Glomerular endothelial cell (primary cell): ENCODE data around the gene MYRF. TPM values are rescaled to one million over a fixed set of nuclear protein-coding genes. Genes with fewer than 3 reads are reported as not detected.

Experiments used
- DNase-seq: peaks from one replicate; pipeline ENCODE4 v3.0.0-alpha.2; 2011; ENCODE audit warnings: low read depth, low spot score; ENCODE audit errors: extremely low read depth
- total RNA-seq: library from RNA; depleted of rRNA; stranded (reverse); fragments of >200 nt; gene quantifications from 2 replicates; pipeline ENCODE4 v1.2.3, GENCODE V29; 2015

The MYRF gene
- total RNA-seq, 1 donor from 2014 or later: 10.7 TPM

DNA sequence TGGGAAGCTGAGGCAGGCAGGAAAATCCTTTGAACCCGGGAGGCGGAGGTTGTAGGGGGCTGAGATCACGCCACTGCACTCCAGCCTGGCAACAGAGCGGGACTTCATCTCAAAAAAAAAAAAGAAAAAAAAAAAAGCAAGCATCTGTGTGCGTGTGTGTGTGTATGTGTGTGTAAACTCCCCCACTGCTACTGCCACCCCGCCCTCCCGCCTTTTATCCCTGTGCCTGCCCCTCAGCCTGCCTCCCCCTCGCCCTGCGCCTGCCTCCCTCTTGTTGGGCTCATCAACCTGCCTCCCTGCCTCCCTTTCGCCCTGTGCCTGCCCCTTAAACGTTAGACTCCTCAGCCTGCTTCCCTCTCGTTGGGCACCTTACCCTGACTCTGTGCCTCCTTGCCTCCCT lies 22.0 kb downstream of the MYRF start:
- no peak for DNase-seq

- no peak for DNase-seq
Observed at GRCh38 chr11:61775106-61775505, 22.7 kb downstream of the MYRF start.

- no peak for DNase-seq
Observed at GRCh38 chr11:61775606-61776554, 23.4 kb downstream of the MYRF start.

GRCh38 chr11:61776561-61777075 lies 24.2 kb downstream of the MYRF start:
- no peak for DNase-seq

- no peak for DNase-seq
Observed at GRCh38 chr11:61777234-61778090, 25.0 kb downstream of the MYRF start.

- no peak for DNase-seq
Observed at GRCh38 chr11:61778357-61778886, 26.0 kb downstream of the MYRF start.

DNA sequence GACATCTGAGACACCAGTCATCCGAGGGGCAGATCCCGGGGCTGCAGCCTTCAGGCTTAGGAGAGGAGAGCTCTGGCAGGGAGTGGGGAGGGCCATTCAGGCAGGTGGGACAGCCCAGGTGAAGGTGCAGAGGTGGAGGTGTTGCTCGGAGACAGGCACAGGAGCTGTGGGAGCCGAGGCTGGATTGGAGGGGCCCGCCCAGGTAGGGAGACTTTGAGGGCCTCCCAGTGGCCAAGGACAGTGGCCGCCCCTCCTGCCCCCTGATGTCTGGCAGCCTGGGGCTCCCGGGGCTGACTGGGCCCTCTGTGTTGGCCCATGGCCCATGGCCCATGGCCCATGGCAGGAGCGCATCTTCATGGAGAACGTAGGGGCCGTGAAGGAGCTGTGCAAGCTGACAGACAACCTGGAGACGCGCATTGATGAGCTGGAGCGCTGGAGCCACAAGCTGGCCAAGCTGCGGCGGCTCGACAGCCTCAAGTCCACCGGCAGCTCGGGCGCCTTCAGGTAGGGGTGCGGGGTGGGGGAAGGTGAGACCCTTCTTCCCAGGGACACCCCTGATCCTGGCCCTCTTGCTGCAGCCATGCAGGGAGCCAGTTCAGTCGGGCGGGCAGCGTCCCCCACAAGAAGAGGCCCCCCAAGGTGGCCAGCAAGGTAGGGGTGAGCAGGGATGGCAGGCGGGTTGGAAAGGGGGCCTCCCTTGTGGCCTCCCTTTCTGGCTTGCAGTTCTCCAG lies 26.6 kb downstream of the MYRF start:
- DNase-seq: no peak

GRCh38 chr11:61779666-61780525 lies 27.5 kb downstream of the MYRF start:
- DNase-seq: no peak

DNA sequence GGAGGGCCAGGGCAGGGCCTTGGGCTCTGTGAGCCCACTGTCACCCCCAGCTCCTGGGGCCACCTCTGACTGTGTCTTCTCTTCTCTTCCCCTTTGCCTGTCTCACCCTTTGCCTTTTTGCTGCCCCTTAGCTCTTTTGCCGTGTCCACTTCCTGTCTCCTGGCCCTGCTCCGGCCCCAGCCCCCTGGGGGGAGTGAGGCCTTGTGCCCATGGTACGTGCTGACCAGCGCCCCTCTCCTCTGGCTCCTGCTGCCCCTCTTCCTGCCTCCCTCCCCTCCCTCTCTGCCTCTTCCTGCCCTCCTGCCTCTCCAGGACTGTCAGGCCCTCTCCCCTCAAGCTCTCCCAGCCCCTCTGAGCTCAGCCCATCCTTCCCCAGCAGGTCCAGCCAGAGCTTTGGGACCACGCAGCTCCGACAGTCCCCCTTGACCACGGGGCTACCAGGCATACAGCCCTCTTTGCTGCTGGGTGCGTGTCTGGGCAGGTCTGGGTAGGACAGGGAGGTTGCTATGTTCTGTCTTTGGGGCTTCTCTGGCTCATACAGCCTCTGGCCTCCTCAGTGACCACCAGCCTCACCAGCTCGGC lies 28.2 kb downstream of the MYRF start:
- no peak for DNase-seq

DNA sequence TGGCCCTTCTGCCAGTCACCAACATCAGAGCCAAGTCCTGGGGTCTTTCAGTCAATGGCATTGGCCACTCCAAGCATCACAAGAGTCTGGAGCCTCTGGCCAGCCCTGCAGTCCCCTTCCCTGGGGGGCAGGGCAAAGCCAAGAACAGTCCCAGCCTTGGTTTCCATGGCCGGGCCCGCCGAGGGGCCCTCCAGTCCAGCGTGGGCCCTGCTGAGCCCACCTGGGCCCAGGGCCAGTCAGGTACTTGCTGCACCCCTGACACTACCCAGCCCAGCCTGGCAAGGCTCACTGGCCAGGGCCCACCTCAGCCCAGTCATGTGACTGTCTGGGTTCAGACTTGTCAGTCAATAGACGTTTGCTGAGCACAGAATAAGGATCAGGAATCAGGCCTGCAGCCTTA lies 29.1 kb downstream of the MYRF start:
- no peak for DNase-seq

DNA sequence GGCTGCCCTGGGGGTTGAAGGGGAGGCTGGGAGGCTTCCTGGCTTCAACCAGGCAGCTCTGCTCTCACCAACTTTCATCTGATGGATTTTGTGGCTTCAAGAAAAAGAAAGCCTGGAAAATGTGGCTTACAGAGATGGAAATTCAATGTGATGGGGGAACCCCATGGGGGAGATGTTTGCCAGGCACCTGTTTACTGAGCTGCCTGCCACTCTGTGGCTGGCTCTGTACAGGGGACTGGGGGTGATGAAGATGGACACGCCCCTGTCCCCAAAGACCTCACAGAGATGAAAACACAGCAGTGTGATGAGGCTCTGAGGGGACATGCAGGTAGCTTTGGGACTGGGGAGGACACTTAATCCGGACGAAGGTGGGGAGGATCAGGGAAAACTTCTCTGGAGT lies 29.9 kb downstream of the MYRF start:
- DNase-seq: no peak

GRCh38 chr11:61782841-61783240 lies 30.4 kb downstream of the MYRF start:
- no peak for DNase-seq

DNA sequence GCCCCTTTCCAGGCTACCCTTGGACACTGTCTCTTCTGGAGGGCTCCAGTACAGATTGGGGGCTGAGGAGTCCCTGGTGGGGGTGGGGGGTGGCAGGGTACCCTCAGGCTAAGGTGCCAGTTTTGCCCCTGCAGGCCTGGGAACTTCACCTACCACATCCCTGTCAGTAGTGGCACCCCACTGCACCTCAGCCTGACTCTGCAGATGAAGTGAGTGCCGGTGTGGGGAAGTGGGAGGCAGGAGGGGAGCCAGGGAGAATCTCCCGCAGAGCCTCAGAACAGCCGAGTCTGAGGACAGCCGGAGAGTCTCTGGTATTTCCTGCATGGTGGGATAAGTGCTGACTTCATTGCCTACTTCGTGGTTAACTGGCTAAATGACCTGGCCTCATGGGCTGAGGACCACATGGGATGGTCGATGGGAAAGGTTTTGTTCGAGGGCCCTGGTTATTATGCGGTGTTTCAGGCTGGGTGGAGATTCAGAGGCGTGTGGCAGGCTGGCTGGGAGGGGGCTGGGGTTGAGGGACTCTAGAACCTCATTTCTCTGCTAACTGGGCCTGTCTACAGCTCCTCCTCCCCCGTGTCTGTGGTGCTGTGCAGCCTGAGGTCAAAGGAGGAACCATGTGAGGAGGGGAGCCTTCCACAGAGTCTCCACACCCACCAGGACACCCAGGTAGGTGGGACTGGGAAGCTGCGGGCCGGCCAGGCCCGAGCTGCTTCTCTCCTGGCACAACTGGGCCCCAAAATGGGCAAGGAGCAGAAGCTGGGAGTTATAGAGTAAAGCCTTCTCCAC lies 31.5 kb downstream of the MYRF start:
- no peak for DNase-seq

DNA sequence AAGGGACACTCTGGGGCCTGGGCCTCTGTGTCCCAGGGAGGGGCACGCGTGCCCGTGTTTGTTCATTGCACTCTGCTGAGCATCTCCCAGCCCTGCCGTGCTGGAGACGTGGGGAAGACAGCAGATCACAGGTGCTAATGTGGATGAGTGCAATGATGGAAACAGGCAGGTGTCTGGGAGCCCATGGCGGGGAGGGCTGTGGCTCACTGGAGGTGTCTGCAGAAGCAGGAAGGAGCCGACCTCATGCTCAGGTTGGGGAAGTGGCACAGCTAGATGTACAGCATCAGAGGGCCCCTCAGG lies 32.0 kb downstream of the MYRF start:
- no peak for DNase-seq

DNA sequence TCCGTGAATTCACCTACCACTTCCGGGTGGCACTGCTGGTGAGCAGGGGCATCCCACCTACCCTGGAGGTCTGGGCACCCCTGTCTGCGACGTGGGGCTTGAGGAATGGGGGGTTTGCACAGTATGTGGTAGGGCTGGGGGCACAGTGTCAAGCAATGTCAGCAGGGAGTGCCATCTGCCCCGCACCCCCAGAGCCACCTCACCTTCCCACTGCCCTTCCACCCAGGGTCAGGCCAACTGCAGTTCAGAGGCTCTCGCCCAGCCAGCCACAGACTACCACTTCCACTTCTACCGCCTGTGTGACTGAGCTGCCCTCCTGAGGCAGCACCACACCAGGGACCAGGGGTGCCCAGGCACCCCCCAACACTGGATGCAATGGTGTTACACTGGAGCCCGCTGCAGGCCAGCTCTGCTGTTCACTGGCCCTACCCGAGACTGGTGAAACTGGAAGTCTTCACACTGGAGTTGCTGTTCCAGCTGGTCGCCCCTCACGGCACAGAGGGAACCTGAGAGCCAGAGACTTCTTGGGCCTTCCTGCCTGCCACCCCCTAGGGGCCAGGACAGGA lies 33.5 kb downstream of the MYRF start:
- no peak for DNase-seq

- no peak for DNase-seq
Observed at GRCh38 chr11:61787928-61788491, 35.6 kb downstream of the MYRF start.

GRCh38 chr11:61791737-61792309 lies 39.4 kb downstream of the MYRF start:
- peak; percentile 76 for DNase-seq
